Hepatocyte (in vitro differentiated cells): Measurements from ENCODE around the gene NPHP4. TPM values are rescaled to one million over a fixed set of nuclear protein-coding genes. Genes with fewer than 3 reads are reported as not detected.

ENCODE experiments used
- DNase-seq: peaks from one replicate; pipeline ENCODE4 v3.0.0-alpha.2; 2016; ENCODE audit warnings: low spot score
- H2AFZ ChIP-seq: fragments of 200-600 bp; sonication (generic); 2 replicates; pipeline ENCODE4 v1.6.0; 2016; ENCODE audit warnings: antibody characterized with exemption, mild to moderate bottlenecking
- H3K27ac ChIP-seq: fragments of 200-600 bp; sonication (generic); 2 replicates; pipeline ENCODE4 v1.5.1; 2016; ENCODE audit warnings: mild to moderate bottlenecking
- H3K27me3 ChIP-seq: fragments of 200-600 bp; sonication (generic); 2 replicates; pipeline ENCODE4 v1.6.1; 2016
- H3K36me3 ChIP-seq: fragments of 200-600 bp; sonication (generic); replicated peaks from 2 replicates; pipeline ENCODE4 v1.5.1; 2016; ENCODE audit warnings: low read depth; ENCODE audit not compliant: insufficient read depth
- H3K4me1 ChIP-seq: fragments of 200-600 bp; sonication (generic); 2 replicates; pipeline ENCODE4 v1.5.1; 2016; ENCODE audit warnings: mild to moderate bottlenecking, moderate library complexity; ENCODE audit not compliant: insufficient read depth
- H3K4me2 ChIP-seq: fragments of 200-600 bp; sonication (generic); 2 replicates; pipeline ENCODE4 v1.6.0; 2016
- H3K4me3 ChIP-seq: fragments of 200-600 bp; sonication (generic); 2 replicates; pipeline ENCODE4 v1.5.1; 2016; ENCODE audit warnings: mild to moderate bottlenecking
- H3K79me2 ChIP-seq: fragments of 200-600 bp; sonication (generic); 2 replicates; pipeline ENCODE4 v1.6.0; 2017; ENCODE audit warnings: mild to moderate bottlenecking
- H3K9me2 ChIP-seq: fragments of 200-600 bp; sonication (generic); replicated peaks from 2 replicates; pipeline ENCODE4 v1.6.0; 2017; ENCODE audit warnings: mild to moderate bottlenecking; ENCODE audit not compliant: insufficient read depth
- H3K9me3 ChIP-seq: fragments of 200-600 bp; sonication (generic); 2 replicates; pipeline ENCODE4 v1.5.1; 2016; ENCODE audit warnings: low read depth, mild to moderate bottlenecking
- H4K20me1 ChIP-seq: fragments of 200-600 bp; sonication (generic); 2 replicates; pipeline ENCODE4 v1.6.0; 2016; ENCODE audit warnings: mild to moderate bottlenecking; ENCODE audit not compliant: insufficient read depth, poor library complexity, severe bottlenecking
- CTCF ChIP-seq: fragments of 200-600 bp; sonication (generic); IDR thresholded peaks from 2 replicates; pipeline ENCODE4 v1.5.1; 2016; ENCODE audit warnings: antibody characterized with exemption, mild to moderate bottlenecking; ENCODE audit not compliant: poor library complexity
- EZH2 ChIP-seq: fragments of 200-600 bp; sonication (generic); IDR thresholded peaks from 2 replicates; pipeline ENCODE4 v1.6.1; 2016; ENCODE audit warnings: antibody characterized with exemption, mild to moderate bottlenecking, borderline replicate concordance
- EZH2phosphoT487 ChIP-seq: fragments of 200-600 bp; sonication (generic); IDR thresholded peaks from one replicate; pipeline ENCODE4 v1.6.1; 2018; ENCODE audit warnings: antibody characterized with exemption, mild to moderate bottlenecking, low read depth, moderate library complexity; ENCODE audit not compliant: unreplicated experiment, severe bottlenecking
- WGBS: methylation state at CpG from one replicate; pipeline ENCODE4 v1.1.6; 2016; ENCODE audit warnings: low lambda C conversion rate; ENCODE audit errors: missing lambda C conversion rate; 5-methylcytosine and 5-hydroxymethylcytosine counted together
- polyA plus RNA-seq: library from polyadenylated mRNA; unstranded; fragments of >200 nt; fragmentation: Nextera tagmentation; extraction: Ambion mirVana; gene quantifications from 2 replicates; pipeline ENCODE4 v1.2.1, GENCODE V29; 2016
- total RNA-seq: library from RNA; depleted of rRNA; stranded (reverse); fragments of >200 nt; gene quantifications from 2 replicates; pipeline ENCODE4 v1.2.3, GENCODE V29; 2014

Gene NPHP4
- total and polyA plus RNA-seq, 2 experiments from 2014 or later, result 5.6 to 6.0 TPM

- Histone ChIP-seq H3K4me1 (no peaks in the 10 kb centered on the region), H3K9me3 (no peaks in the 10 kb centered on the region), H3K4me2 (no peak overlapping the region), H3K4me3 (no peak overlapping the region), H3K9me2 (no peaks in the 10 kb centered on the region), H3K27me3 (no peaks in the 10 kb centered on the region), H3K79me2 (no peaks in the 10 kb centered on the region), H3K36me3 (no peaks in the 10 kb centered on the region), H3K27ac (peak overlapping the region; percentile 33), H2AFZ (no peak overlapping the region), H4K20me1 (no peaks in the 10 kb centered on the region)
- no peak for DNase-seq
- TF ChIP-seq EZH2, result no peak
- TF ChIP-seq CTCF, result no peak
- TF ChIP-seq EZH2phosphoT487, result no peak
- 66% methylated on average over 8 of the region's 8 CpGs for WGBS
These were observed 11.2 kb downstream of the NPHP4 start for GRCh38 chr1:5981009-5981380.

- H3K9me2 ChIP-seq, result no peaks in the 10 kb centered on the region
- H3K9me3 ChIP-seq, result no peaks in the 10 kb centered on the region
- no peaks in the 10 kb centered on the region for H3K36me3 ChIP-seq
- no peaks in the 10 kb centered on the region for H4K20me1 ChIP-seq
- H3K27me3 ChIP-seq, result no peaks in the 10 kb centered on the region
- H3K27ac ChIP-seq, result peak overlapping the region; percentile 40
- peak; percentile 74 for DNase-seq
- no peak overlapping the region for H3K4me2 ChIP-seq
- 42% methylated on average over 18 of the region's 20 CpGs for whole genome bisulfite sequencing
- H2AFZ ChIP-seq, result no peak overlapping the region
- H3K4me3 ChIP-seq, result no peak overlapping the region
- TF ChIP-seq CTCF (no peak), EZH2phosphoT487 (no peak), EZH2 (no peak)
- H3K4me1 ChIP-seq, result no peaks in the 10 kb centered on the region
- H3K79me2 ChIP-seq, result no peaks in the 10 kb centered on the region
These were observed 11.8 kb downstream of the NPHP4 start for GRCh38 chr1:5980314-5981008.

GRCh38 chr1:5979536-5980313 is 12.5 kb downstream of the NPHP4 start:
- 93% methylated on average over 16 of the region's 16 CpGs for WGBS
- Histone ChIP-seq H3K9me3 (no peaks in the 10 kb centered on the region), H3K27ac (peak overlapping the region; percentile 40), H4K20me1 (no peaks in the 10 kb centered on the region), H2AFZ (no peak overlapping the region), H3K36me3 (no peaks in the 10 kb centered on the region), H3K79me2 (no peaks in the 10 kb centered on the region), H3K4me2 (no peak overlapping the region), H3K9me2 (no peaks in the 10 kb centered on the region), H3K4me3 (no peak overlapping the region), H3K27me3 (no peaks in the 10 kb centered on the region), H3K4me1 (no peaks in the 10 kb centered on the region)
- no peak for DNase-seq
- TF ChIP-seq EZH2phosphoT487 (no peak), CTCF (no peak), EZH2 (no peak)
